ENCODE measurements around the gene TTLL6. TPM values are rescaled to one million over a fixed set of nuclear protein-coding genes. Genes with fewer than 3 reads are reported as not detected.
A peak's percentile ranks its signal among the peaks of the same experiment; 100 is the strongest.

TTLL6 gene
- total RNA-seq, 1 donor from 2014 or later: not detected

- no peak for DNase-seq (ENCODE audit: low read depth)
- no peak overlapping the region for H3K4me3 ChIP-seq (ENCODE audit: low read depth, low read length)
- TF ChIP-seq CTCF (conservative IDR thresholded peaks at IDR 0.05; ENCODE audit: low read depth, low read length): no peak
Observed at GRCh38 chr17:48776602-48777001, 40.4 kb downstream of the TTLL6 start.

DNA sequence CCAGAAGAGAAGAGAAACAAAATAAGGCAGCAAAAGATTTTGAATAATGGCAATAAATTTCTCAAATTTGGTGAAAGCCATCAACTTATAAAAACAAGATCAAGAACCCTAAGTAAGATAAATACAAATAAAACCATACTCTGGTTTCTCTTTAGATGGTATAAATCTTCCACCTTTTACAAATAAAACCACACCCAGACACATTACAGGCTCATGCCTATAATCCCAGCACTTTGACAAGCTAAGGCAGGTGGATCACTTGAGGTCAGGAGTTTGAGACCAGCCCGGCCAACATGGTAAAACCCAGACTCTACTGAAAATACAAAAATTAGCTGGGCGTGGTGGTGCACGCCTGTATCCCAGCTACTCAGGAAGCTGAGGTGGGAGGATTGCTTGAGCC lies 43.8 kb downstream of the TTLL6 start:
- no peak for TF ChIP-seq CTCF (conservative IDR thresholded peaks at IDR 0.05; ENCODE audit: low read depth, low read length)
- no peak for DNase-seq (ENCODE audit: low read depth)
- H3K4me3 ChIP-seq (ENCODE audit: low read depth, low read length): no peak overlapping the region

DNA sequence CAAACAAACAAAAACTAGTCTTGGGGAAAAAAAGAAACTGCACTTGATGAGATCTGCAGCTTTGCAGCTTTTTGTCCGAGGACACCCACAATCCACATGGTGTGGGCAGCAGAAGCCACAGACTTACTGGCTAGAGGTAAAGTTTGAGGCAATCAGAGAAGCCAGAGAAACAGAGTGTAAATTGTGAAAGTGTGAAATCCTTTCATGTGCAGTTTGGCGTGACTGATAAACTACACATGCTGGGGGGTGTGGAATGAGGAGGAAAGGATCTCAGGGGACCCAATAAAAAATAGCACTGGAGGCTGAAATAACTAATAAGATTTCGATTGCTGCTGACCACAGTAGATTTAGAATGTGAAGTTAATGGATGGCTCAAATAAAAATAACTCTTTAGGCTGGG lies 46.1 kb downstream of the TTLL6 start:
- H3K4me3 ChIP-seq (ENCODE audit: low read depth, low read length): no peak overlapping the region
- DNase-seq (ENCODE audit: low read depth): no peak
- no peak for TF ChIP-seq CTCF (conservative IDR thresholded peaks at IDR 0.05; ENCODE audit: low read depth, low read length)

DNA sequence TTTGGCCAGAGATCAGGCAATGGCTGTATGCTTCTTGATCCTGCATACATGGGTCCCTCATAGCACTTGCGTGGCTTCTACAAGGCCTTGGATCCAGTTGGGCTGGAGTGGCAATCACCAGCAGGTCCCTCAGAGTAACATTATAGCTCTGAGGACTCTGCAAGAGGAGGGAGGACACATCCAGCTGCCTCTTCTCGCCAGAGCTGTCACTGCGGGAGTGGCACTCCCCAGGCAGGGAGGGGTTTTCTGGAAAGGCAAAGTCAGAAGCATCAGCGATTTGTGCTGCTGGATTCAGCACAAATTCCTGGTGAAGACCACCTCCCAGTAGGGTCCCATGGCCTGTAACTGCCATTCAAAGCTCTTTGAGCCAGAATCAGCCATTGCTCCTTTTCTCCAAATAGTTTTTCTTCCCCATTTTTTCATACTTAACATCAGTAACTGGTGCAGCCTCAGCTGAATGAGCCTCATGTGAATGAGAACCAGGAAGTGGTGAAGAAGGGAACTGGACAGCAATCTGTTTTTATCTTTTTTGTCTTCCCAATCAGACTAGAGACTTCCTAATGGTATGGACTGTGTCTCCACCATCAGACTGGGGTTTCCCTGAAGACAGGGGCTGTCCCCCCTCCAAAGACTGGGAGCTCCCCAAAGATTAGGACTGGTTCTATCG lies 47.9 kb downstream of the TTLL6 start:
- no peak for TF ChIP-seq CTCF (conservative IDR thresholded peaks at IDR 0.05; ENCODE audit: low read depth, low read length)
- no peak overlapping the region for H3K4me3 ChIP-seq (ENCODE audit: low read depth, low read length)
- DNase-seq (ENCODE audit: low read depth): no peak

GRCh38 chr17:48767263-48767774 lies 49.7 kb downstream of the TTLL6 start:
- TF ChIP-seq CTCF (conservative IDR thresholded peaks at IDR 0.05; ENCODE audit: low read depth, low read length): peak; percentile 22
- DNase-seq (ENCODE audit: low read depth): no peak
- H3K4me3 ChIP-seq (ENCODE audit: low read depth, low read length): no peak overlapping the region

GRCh38 chr17:48761114-48761513 lies 55.9 kb downstream of the TTLL6 start:
- TF ChIP-seq CTCF (conservative IDR thresholded peaks at IDR 0.05; ENCODE audit: low read depth, low read length): no peak

DNA sequence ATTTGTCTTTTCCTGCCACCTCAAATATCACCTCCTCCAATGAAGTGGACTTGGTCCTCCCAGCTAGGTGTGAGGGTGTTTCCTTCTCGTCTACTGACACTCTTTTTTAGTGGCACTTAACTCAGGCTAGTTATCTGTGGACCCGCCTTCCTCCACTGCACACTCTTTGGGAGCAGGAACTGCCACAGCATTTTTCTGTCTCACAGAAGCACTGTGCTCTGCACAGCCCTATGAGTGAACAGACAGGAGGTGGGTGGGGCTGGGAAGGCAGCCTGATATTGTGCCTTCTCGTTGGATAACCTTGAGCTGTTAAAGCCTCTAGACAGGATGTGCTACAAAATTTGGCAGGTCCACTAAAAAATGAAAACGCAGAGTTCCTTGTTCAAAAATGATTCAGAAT lies 56.6 kb downstream of the TTLL6 start:
- no peak overlapping the region for H3K4me3 ChIP-seq (ENCODE audit: low read depth, low read length)
- no peak for DNase-seq (ENCODE audit: low read depth)
- no peak for TF ChIP-seq CTCF (conservative IDR thresholded peaks at IDR 0.05; ENCODE audit: low read depth, low read length)

More at GRCh38 chr17:48761114-48761513, 55.9 kb downstream of the TTLL6 start:
- DNase-seq (ENCODE audit: low read depth): no peak
- no peak overlapping the region for H3K4me3 ChIP-seq (ENCODE audit: low read depth, low read length)
